GM18858 (cell line): ENCODE measurements around the gene YY1.
"Not testable (repeated sequence)": the region's sequence is repeated elsewhere in the genome, so short reads cannot be mapped to it uniquely, and the experiment has no call there.

Experiments
- ATAC-seq: cut with Tn5 transposase; IDR thresholded peaks from one replicate; pipeline ENCODE4 v1.9.1; 2021; ENCODE audit not compliant: unreplicated experiment

YY1 gene

GRCh38 chr14:100295376-100296105, 56.6 kb downstream of the YY1 start:
- no peak for ATAC-seq

DNA sequence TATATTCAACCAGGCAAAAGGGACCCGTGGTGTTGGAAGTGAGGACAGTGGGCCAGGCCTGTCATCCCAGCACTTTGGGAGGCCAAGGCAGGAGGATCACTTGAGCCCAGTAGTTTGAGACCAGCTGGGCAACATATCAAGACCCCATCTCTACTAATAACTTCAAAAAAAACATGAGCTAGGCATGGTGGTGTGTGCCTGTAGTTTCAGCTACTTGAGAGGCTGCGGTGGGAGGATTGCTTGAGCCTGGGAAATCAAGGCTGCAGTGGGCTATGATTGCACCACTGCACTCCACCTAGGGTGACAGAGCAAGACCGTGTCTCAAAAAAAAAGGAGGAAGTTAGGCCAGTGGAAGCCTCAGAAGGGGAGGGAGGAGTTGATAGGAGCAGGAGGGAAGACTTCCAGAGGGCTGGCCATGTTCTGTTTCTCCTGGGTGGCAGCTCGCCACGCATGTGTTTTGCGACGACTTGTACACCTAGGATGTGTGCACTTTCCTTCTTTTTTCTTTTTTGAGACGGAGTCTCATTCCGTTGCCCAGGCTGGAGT, 57.2 kb downstream of the YY1 start:
- no peak for ATAC-seq

DNA sequence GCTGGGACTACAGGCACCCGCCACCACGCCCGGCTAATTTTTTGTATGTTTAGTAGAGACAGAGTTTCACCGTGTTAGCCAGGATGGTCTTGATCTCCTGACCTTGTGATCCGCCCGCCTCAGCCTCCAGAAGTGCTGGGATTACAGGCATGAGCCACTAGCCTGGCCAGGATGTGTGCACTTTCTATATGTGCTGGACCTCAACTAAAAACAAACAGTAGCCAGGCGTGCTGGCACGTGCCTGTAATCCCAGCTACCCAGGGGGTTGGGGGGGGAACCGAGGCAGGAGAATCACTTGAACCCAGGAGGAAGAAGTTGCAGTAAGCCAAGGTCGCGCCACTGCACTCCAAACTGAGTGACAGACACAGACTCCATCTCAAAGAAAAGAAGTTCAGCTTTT, 57.8 kb downstream of the YY1 start:
- ATAC-seq = not testable (repeated sequence)

DNA sequence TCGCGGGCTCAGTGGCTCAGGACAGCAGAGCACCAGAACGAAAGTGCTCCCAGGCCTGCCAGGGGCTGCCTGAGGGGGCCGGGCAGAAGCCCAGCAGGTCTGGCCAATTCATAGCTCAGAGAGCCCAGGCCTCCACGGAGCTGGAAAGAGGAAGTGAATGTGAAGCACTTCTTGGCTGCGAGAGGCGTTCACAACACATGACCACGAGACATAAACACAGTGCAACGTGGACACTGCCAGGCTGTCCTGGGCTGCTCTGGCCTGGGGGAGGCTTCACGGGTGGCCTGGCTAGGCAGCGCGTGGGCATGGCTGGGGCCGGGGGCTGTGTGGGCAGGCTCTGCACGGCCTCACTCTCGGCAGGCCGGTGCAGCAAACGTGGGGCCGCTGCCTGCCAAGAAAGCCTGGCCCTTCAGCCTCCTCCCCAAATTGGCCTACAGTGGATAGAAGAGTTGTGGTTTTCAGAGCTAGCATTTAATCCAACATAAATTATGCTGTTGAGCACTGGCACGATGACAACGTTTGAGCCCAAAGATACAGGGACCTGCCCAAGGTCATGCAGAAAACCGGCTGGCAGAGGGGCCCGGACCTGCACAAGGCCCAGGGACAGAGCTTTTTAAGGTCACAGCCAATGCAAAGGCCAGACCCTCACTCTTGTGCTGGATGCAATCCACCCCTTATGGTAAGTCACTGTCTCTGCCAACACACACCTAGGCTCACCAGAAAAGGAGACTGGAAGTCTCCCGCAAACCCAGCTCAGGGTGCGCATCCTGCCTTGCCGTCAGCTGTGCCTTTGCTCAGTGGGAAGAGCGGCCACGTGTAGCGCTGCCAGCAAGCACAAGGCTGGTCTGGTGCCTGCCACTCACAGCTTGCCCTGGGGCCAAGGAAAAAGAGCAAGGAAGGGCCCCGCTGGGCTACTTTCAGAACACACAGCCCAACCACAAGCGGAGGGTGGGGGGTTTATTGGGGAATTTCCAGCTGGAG, 58.7 kb downstream of the YY1 start:
- peak; percentile 84 for ATAC-seq

- ATAC-seq = no peak
Measured at GRCh38 chr14:100298551-100299237, 59.8 kb downstream of the YY1 start.

DNA sequence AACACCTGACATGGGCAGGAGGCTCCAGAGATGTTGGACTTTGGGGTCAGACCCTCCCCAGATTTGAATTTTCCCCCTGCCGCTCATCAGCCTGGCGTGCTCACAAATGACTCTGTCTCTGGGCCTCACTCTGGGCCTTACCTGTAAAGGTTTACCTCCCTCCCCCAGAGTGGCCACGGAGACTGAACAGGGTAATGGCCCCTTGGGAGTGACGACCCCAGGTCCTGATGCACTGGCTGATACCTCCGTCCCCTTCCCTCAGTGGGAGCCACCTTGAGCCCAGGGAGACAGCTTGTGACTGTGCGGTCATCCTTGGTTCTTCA, 60.3 kb downstream of the YY1 start:
- no peak for ATAC-seq

DNA sequence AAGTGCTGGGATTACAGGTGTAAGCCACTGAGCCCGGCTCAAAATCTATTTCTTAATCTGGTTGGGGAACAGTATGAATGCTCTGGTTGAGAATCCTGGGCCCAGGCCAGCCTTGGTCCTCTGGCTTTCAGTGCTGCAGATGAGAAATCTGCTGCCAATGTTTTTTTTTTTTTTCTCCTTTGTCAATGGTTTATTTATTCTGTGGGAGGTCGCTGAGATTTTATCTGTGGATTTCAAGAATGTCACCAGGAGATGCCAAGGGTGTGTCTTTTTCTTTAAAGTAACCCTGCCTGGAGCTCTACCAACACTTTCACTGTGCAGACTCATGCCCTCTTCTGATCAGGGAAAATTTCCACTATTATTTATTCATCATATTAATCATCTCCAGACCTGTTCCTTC, 63.7 kb downstream of the YY1 start:
- no peak for ATAC-seq

GRCh38 chr14:100303179-100303578, 64.2 kb downstream of the YY1 start:
- no peak for ATAC-seq

- ATAC-seq = no peak
Measured at GRCh38 chr14:100303925-100304324, 65.0 kb downstream of the YY1 start.

DNA sequence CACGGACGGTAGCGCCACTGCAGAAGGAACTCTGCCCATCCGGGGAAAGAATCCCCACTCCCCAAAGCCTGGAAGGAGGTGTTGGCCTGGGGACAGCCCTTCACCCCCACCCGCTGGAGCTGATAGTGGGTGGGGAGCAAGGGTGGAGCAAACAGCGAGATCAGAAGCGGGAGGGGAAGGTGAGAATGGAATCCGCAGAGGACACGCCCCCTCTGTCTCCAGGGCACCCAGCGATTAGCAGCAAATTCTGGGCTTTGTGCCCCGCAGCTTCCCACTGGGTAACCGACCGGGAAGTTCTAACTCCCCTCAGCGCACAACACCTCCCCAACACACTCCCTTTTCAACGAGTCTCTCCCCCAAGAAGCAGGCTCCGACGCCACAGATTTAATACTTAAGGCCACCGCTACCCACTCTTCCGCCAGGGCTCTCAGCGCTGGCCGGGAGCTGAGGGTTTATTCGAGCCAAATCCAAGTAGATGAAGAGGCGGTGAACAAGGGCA, 65.9 kb downstream of the YY1 start:
- no peak for ATAC-seq

GRCh38 chr14:100305324-100306100, 66.6 kb downstream of the YY1 start:
- ATAC-seq = no peak

DNA sequence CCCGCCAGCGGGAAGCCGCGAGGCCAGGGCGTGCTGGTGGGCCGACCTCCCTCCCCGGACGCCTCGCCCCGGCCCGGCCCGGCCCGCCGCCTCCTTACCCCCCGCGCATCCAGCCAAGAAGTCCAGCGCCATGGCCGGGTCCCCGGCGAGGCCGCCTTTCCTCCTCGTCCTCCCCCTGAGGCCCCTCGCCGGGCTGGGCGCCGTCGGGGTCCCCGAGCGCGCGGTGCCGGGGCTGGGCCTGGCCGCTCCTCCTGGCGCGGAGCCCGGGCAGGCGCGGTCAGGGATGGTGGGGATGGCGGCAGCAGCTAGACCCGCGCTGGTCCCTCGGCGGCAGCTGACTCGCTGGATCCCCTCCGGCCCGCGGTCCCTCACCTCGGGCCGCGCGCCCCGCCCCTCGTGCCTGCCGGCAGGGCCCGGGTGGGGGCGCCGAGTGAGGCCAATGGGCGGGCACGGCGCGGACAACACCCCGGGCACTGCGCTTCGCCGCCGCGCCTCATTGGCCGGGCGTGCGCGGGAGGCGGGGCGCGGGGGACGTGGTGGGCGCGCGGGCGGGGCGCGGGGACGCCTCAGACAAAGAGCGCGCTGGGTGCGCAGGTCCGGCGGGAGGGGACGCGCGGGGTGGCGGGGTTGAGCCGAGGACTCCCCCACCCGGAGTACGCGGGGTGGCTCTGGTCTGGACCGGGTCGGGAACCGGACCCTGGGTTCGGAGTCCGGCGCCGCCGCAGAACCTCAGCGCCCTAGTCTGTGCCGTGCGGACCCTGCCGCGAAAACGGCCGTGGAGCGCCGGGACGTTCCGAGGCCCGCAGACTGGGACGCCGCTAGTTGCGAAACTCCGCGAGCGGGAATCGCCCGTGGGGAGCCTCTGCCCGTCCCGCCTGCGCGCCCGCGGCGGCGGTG, 67.4 kb downstream of the YY1 start, which contains the start of gene SLC25A29:
TSS of gene SLC25A29 (minus strand) at position 344 of the 897 bp plus-strand sequence. CDS start at position 132, 212 bp downstream.
- peak; percentile 78 for ATAC-seq

DNA sequence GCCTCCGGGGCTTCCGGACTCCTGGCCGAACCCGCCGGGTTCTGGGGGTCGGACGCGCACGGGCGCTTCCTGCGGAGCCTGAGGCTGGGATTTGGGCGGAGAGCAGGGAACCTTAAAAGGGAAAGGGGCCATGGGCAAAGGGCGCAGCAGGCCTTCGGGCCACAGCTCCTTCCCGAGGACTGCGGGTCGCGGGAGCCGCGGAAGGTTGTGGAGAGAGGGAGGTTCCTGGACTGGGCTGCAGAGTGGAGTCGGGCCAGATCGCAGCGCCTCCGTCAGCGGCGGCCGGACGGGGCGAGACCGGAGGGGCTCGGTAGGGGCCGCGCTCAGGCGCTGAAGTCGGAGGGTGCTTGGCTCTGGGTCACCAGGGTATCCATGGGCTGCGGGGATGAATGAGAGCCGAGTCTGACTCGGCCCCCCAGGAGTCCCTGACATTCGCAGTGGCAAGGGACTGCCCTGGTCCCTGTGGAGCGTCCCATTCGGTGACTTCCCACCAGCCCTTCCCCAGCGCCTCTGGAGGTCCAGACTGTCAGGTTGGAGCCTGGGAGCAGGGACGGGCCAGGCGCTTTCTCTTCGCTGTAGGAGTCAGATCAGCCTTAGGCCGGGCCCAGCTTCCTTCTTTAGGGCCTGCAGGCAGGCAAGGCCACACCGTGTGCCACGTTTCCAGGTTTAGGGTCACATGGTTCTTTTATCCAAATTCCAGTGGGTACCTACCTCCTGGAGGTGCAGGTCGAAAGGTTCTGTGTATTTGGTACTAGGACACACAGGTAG, 68.2 kb downstream of the YY1 start:
- ATAC-seq = peak; percentile 15

DNA sequence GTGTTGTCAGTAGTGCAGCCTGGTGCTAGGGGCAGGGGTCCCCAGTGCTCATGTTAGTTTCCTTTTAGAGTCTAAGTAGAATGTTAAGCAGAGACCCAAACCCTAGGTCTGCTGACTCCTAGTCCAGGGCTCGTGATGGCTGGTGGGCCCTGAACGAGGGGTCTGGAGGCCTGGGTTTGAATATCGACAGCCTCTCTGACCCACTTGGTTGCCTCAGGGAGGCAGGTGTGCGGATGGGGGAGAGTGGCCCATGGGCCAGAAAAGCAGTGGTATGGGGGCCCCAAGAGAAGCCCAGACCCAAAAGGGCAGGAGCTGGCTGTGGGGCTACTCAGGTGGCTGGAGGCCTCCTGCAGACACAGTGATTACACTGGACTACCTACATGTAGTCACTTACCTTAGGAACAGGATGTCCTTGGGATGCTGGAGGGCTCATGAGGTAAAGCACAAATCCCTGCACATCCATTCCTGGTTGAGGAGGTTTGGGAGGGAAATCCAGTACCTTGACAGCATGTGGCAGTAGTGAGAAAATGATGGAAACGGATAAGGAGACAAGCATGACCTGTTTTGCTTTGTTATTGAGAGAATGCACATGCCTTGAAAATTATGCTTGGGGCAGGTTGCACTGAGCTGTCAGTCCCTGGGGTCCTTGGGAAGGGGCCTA, 69.0 kb downstream of the YY1 start:
- no peak for ATAC-seq

DNA sequence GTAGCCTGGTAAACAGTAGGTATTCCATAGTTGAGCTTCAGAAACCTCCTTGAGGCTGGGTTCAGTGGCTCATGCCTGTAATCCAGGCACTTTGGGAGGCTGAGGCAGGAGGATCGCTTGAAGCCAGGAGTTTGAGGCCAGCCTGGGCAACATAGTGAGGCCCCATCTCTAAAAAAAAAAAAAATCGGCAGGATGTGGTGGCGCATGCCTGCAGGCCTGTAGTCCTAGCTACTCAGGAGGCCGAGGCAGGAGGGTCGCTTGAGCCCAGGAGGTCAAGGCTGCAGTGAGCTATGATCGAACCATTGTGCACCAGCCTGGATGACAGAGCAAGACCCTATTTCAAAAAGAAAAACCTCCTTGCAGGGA, 69.5 kb downstream of the YY1 start:
- not testable (repeated sequence) for ATAC-seq

DNA sequence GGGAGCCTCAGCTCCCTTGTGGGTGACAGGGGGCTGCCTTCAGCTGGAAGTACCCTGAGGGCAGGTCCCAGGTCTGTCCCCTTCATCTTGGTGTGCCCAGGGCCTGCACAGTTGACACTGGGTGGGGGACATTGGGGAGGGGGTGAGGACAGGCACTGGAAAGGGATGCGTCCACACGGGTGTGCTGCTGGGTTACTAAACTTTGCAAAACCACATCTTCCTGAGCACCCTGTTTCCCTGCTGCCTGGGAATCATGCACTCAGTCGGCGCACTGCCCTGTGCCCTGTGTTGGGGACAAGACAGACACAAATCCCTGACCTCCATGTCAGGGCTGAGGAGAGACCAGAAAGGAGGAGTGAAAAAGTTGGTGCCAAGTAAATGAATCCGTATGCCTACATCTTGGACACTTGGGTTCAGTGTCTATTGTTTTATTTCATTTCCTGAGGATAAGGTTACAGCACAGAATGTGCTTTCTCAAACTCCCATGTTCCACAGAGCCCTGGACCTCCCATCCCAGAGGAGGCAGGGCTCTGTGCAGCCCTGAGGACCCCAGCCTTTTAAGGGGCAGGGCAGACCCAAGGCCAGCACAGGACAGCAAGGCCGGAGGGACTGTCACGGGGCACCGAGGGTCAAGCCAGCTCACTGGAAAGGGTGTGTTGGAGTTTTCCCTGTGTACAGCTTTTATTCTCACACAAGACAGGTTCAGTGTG, 70.2 kb downstream of the YY1 start:
- no peak for ATAC-seq

- not testable (repeated sequence) for ATAC-seq
Measured at GRCh38 chr14:100312110-100312876, 73.3 kb downstream of the YY1 start.
